Chondrocyte (in vitro differentiated cells): ENCODE results near the gene EN2. TPM values are rescaled to one million over a fixed set of nuclear protein-coding genes. Genes with fewer than 3 reads are reported as not detected.

ENCODE experiments used
- DNase-seq: peaks from one replicate; pipeline ENCODE4 v3.0.0; 2021; ENCODE audit warnings: mixed read lengths, low spot score
- H3K27ac Mint-ChIP-seq: one replicate; pipeline ENCODE4 v1.8.0; 2021; ENCODE audit warnings: mild to moderate bottlenecking, moderate library complexity, mixed read lengths; ENCODE audit not compliant: unreplicated experiment
- H3K27me3 Mint-ChIP-seq: 2 replicates; pipeline ENCODE4 v1.8.0; 2021; ENCODE audit warnings: low read depth, mixed read lengths
- H3K36me3 Mint-ChIP-seq: 2 replicates; pipeline ENCODE4 v1.8.0; 2021; ENCODE audit warnings: low read depth, mixed read lengths
- H3K4me1 Mint-ChIP-seq: 2 replicates; pipeline ENCODE4 v1.8.0; 2021; ENCODE audit warnings: low read depth, mild to moderate bottlenecking, mixed read lengths
- H3K4me3 Mint-ChIP-seq: one replicate; pipeline ENCODE4 v1.8.0; 2021; ENCODE audit warnings: mild to moderate bottlenecking, moderate library complexity, mixed read lengths; ENCODE audit not compliant: unreplicated experiment
- H3K9me3 Mint-ChIP-seq: 2 replicates; pipeline ENCODE4 v1.8.0; 2021; ENCODE audit warnings: low read depth, mixed read lengths
- total RNA-seq: library from RNA; stranded (reverse); gene quantifications from 3 replicates; pipeline ENCODE4 v1.2.1, GENCODE V29; 2021
- TF ChIP-seq, protein P1 (sequence below): fragments of 200-600 bp; sonication (generic); IDR thresholded peaks from 2 replicates; pipeline ENCODE4 v1.5.0; 2021; ENCODE audit warnings: antibody characterized with exemption, mild to moderate bottlenecking, moderate library complexity

The EN2 gene
- total RNA-seq, 1 donor from 2014 or later: 0.15 TPM

DNA sequence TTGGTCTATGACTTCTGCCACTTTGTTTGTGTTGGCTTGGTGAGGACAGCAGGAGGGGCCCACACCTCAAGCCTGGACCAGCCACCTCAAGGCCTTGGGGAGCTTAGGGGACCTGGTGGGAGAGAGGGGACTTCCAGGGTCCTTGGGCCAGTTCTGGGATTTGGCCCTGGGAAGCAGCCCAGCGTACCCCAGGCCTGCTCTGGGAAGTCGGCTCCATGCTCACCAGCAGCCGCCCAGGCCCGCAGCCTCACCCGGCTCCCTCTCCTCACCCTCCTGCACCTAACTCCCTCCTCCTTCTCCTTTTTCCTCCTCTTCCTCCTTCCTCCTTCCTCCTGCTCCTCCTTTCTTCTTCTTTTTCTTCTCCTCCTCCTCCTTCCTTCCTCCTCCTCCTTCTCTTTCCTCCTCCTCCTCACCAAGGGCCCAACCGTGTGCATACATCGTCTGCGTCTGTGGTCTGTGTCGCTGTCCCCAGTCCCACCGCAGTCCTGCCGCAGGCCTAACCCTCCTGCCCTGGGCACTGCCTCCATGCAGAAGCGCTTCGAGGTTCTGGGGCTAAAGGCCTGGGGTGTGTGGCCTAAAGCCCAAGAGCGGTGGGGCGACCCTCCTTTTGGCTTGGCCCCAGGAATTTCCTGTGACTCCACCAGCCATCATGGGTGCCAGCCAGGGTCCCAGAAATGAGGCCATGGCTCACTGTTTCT lies 5.3 kb downstream of the EN2 start:
- no peak overlapping the region for H3K4me3 Mint-ChIP-seq
- peaks cover 60% of the 10 kb centered on the region for H3K27me3 Mint-ChIP-seq
- peaks cover 4% of the 10 kb centered on the region for H3K4me1 Mint-ChIP-seq
- no peaks in the 10 kb centered on the region for H3K9me3 Mint-ChIP-seq
- no peaks in the 10 kb centered on the region for H3K36me3 Mint-ChIP-seq
- DNase-seq: no peak
- H3K27ac Mint-ChIP-seq: no peak overlapping the region
- TF ChIP-seq, protein P1, sequence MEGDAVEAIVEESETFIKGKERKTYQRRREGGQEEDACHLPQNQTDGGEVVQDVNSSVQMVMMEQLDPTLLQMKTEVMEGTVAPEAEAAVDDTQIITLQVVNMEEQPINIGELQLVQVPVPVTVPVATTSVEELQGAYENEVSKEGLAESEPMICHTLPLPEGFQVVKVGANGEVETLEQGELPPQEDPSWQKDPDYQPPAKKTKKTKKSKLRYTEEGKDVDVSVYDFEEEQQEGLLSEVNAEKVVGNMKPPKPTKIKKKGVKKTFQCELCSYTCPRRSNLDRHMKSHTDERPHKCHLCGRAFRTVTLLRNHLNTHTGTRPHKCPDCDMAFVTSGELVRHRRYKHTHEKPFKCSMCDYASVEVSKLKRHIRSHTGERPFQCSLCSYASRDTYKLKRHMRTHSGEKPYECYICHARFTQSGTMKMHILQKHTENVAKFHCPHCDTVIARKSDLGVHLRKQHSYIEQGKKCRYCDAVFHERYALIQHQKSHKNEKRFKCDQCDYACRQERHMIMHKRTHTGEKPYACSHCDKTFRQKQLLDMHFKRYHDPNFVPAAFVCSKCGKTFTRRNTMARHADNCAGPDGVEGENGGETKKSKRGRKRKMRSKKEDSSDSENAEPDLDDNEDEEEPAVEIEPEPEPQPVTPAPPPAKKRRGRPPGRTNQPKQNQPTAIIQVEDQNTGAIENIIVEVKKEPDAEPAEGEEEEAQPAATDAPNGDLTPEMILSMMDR: no peak

DNA sequence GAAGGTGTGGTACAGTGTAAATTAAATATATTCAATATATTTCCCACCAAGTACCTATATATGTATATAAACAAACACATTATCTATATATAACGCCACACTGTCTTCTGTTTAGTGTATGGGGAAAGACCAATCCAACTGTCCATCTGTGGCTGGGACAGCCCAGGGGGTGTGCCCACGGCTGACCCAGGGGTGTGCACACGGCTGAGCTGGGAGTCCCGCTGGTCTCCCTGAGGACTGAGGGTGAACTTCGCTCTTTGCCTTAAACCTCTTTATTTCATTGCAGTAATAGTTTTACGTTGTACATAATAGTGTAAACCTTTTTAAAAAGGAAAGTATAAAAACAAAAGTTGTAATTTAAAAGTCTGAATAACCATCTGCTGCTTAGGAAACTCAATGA lies 6.3 kb downstream of the EN2 start:
- Mint-ChIP-seq H3K27me3 (peaks cover 67% of the 10 kb centered on the region), H3K9me3 (no peaks in the 10 kb centered on the region), H3K27ac (no peak overlapping the region), H3K36me3 (no peaks in the 10 kb centered on the region), H3K4me1 (peaks cover 8% of the 10 kb centered on the region), H3K4me3 (no peak overlapping the region)
- DNase-seq: no peak
- TF ChIP-seq, protein P1: no peak

GRCh38 chr7:155464948-155465739 lies 7.2 kb downstream of the EN2 start:
- no peaks in the 10 kb centered on the region for H3K36me3 Mint-ChIP-seq
- H3K4me1 Mint-ChIP-seq: peaks cover 4% of the 10 kb centered on the region
- no peak for DNase-seq
- TF ChIP-seq, protein P1: no peak
- no peak overlapping the region for H3K27ac Mint-ChIP-seq
- H3K9me3 Mint-ChIP-seq: no peaks in the 10 kb centered on the region
- peaks cover 69% of the 10 kb centered on the region for H3K27me3 Mint-ChIP-seq
- H3K4me3 Mint-ChIP-seq: no peak overlapping the region

DNA sequence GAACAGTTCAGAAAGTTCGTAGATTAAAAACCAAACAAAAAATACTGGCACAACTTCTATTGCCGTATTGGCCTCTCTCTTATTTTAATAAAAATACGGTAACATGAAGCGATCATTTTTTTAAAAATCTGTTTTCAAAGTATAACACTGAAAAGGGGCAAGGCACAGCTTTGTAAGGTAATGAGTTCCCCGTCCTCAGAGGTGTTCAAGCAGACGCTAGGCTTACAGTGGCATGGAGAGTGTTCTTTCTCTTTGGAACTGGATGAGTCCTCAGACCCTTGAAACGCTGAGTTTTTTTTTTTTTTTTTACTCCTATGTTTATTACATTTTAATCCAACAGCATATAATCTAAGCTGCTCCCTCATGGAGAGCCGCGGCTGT lies 7.8 kb downstream of the EN2 start:
- TF ChIP-seq, protein P1: no peak
- Mint-ChIP-seq H3K4me1 (peaks cover 4% of the 10 kb centered on the region), H3K9me3 (no peaks in the 10 kb centered on the region), H3K27ac (no peak overlapping the region), H3K36me3 (no peaks in the 10 kb centered on the region), H3K4me3 (no peak overlapping the region), H3K27me3 (peaks cover 74% of the 10 kb centered on the region)
- DNase-seq: no peak

DNA sequence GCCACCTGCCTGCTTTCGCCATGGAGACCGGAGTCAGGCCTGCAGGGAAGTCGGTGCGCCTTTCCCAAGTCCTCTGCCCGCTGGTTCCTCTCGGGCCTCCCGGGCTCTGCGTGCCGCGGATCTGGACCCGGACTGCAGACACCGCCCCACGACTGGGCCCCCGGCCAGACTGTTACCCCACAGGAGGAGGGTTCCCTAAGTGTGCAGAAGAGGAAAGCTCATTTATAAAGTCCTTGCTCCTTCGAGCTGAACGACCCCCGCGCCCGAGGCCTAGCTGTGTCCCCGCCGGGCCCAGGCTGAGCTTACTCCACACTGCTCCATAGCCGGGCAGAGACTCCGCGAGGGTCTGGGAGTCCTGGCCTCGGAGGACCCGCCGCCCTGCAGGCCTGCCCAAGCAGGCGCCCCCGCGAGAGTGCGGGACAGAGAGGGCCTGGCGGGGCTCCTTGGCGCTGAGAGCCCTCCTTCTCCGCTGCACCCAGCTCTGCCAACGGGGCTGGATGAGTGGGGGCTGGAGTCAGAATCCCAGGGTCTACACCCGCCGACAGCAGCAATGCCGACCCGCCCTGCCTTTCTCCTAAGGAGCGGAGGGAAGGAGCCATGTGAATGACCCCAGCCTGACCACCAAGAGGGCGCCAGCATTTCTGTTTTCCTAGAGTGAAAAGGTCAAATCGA lies 8.3 kb downstream of the EN2 start:
- H3K36me3 Mint-ChIP-seq: no peaks in the 10 kb centered on the region
- peaks cover 7% of the 10 kb centered on the region for H3K4me1 Mint-ChIP-seq
- no peak overlapping the region for H3K27ac Mint-ChIP-seq
- TF ChIP-seq, protein P1: no peak
- no peak for DNase-seq
- peaks cover 73% of the 10 kb centered on the region for H3K27me3 Mint-ChIP-seq
- H3K9me3 Mint-ChIP-seq: no peaks in the 10 kb centered on the region
- H3K4me3 Mint-ChIP-seq: no peak overlapping the region
